Measurements from ENCODE around the gene R3HCC1L. TPM values are rescaled to one million over a fixed set of nuclear protein-coding genes. Genes with fewer than 3 reads are reported as not detected.

Gene R3HCC1L
- total RNA-seq, 3 donors from 2014 or later (not counting 1 experiment from before 2014, with no cell fraction given), result 17.9 to 25.6 (median 23.3) TPM

DNA sequence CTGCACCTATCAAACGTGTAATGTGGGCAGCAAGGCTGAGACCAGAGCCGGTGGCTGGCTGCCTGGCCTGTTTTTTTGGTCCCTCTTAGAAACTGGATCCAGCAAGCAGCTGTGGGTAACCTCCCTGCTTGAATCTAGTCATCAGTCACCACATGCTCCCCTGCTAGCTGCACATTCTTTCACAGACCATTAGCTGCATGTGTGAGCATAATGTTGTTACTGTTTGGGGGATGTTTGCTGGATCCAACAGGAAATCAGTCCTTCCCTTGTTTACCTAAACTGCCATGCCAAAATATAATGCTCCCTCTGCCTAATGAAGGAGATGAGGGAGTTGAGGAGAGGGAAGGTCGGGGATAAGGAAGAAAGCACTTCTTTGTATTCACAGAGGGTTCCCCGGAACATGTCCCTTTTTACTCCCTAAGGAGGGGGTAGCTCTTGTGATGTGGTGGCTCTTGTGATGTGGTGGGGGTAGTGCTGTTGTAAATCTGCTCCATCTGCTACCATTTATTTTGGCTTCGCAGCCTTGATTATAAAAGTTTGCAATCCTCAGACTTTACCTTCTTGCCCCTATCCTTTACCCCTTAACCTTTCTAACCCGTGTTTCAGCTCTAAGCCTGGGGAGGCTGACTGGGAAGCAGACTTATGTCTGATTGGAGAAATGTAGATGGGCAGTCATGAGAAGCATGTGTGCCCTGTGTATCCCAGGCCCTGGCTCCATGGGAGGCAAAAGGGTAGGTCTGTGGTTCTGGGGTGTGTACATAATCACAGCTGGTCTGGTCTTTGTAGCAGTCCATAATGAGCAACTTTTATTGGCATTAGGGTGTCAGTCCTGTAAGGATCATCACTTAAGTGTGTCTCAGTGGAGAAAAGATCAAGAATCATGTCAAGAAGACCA lies 112.7 kb downstream of the R3HCC1L start:
- intact Hi-C loops (cut with micrococcal nuclease), result no loop called here
- no peaks in the 10 kb centered on the region for H3K27me3 Mint-ChIP-seq (ENCODE audit: low read depth in 2 of 2)
- H3K4me3 Mint-ChIP-seq, result no peak overlapping the region
- Histone ChIP-seq H3K36me3 (ENCODE audit: control insufficient read depth, insufficient read depth, low read length) (peaks cover 49% of the 10 kb centered on the region), H3K4me3 (ENCODE audit: low read length) (no peak overlapping the region), H3K27me3 (ENCODE audit: control insufficient read depth, insufficient read depth, low read length) (no peaks in the 10 kb centered on the region), H3K9me3 (ENCODE audit: control insufficient read depth, insufficient read depth, low read length) (no peaks in the 10 kb centered on the region), H3K4me1 (ENCODE audit: control insufficient read depth, insufficient read depth, low read length) (no peaks in the 10 kb centered on the region), H3K27ac (ENCODE audit: low read length) (no peak overlapping the region)
- ATAC-seq, result no peak
- no peaks in the 10 kb centered on the region for H3K4me1 Mint-ChIP-seq
- DNase-seq, result no peak
- TF ChIP-seq, protein P1, sequence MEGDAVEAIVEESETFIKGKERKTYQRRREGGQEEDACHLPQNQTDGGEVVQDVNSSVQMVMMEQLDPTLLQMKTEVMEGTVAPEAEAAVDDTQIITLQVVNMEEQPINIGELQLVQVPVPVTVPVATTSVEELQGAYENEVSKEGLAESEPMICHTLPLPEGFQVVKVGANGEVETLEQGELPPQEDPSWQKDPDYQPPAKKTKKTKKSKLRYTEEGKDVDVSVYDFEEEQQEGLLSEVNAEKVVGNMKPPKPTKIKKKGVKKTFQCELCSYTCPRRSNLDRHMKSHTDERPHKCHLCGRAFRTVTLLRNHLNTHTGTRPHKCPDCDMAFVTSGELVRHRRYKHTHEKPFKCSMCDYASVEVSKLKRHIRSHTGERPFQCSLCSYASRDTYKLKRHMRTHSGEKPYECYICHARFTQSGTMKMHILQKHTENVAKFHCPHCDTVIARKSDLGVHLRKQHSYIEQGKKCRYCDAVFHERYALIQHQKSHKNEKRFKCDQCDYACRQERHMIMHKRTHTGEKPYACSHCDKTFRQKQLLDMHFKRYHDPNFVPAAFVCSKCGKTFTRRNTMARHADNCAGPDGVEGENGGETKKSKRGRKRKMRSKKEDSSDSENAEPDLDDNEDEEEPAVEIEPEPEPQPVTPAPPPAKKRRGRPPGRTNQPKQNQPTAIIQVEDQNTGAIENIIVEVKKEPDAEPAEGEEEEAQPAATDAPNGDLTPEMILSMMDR (IDR thresholded peaks at IDR 0.05), result no peak
- H3K27ac Mint-ChIP-seq, result no peak overlapping the region
- no peaks in the 10 kb centered on the region for H3K9me3 Mint-ChIP-seq
- H3K36me3 Mint-ChIP-seq, result peaks cover 40% of the 10 kb centered on the region
- 80% methylated on average over 6 of the region's 6 CpGs for WGBS (ENCODE audit: insufficient coverage)

DNA sequence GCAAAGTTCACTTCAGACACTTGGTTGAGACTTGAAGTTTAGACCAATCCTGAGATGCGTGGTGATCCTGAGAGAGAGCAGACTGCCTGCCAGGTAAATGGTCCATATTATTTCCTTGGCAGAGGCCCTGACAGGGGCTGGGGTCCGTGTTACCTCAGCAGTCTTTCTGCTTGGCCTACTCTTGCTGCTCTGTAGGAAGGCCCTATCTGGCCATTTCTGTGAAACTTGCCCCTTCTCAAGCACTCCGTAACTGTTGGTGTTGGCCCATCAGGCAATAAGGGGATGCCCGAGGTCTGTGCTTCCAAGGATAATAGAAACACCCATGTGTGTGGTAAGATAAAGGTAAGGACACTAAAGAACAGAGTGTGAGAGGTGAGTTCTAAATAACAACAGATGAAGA lies 113.6 kb downstream of the R3HCC1L start:
- intact Hi-C loops (cut with micrococcal nuclease), result no loop called here

GRCh38 chr10:98249134-98249533 lies 114.7 kb downstream of the R3HCC1L start:
- H3K36me3 Mint-ChIP-seq, result peaks cover 35% of the 10 kb centered on the region
- intact Hi-C loops (cut with micrococcal nuclease), result no loop called here
- H3K9me3 Mint-ChIP-seq, result no peaks in the 10 kb centered on the region
- no peak overlapping the region for H3K4me3 Mint-ChIP-seq
- Histone ChIP-seq H3K4me1 (ENCODE audit: control insufficient read depth, insufficient read depth, low read length) (peaks cover under 1% of the 10 kb centered on the region), H3K27ac (ENCODE audit: low read length) (no peak overlapping the region), H3K4me3 (ENCODE audit: low read length) (no peak overlapping the region), H3K9me3 (ENCODE audit: control insufficient read depth, insufficient read depth, low read length) (no peaks in the 10 kb centered on the region), H3K27me3 (ENCODE audit: control insufficient read depth, insufficient read depth, low read length) (no peaks in the 10 kb centered on the region), H3K36me3 (ENCODE audit: control insufficient read depth, insufficient read depth, low read length) (peaks cover 42% of the 10 kb centered on the region)
- no peak for DNase-seq
- peaks cover 2% of the 10 kb centered on the region in 2 donors for H3K4me1 Mint-ChIP-seq
- H3K27ac Mint-ChIP-seq, result peak overlapping the region in 1 of 2 donors; percentile 18
- 95% methylated on average over 2 of the region's 3 CpGs for WGBS (ENCODE audit: insufficient coverage)
- TF ChIP-seq, protein P1 (IDR thresholded peaks at IDR 0.05), result no peak
- no peak for ATAC-seq
- H3K27me3 Mint-ChIP-seq (ENCODE audit: low read depth in 2 of 2), result no peaks in the 10 kb centered on the region

More for the DNA sequence above, 113.6 kb downstream of the R3HCC1L start:
- Mint-ChIP-seq H3K4me1 (no peaks in the 10 kb centered on the region), H3K4me3 (no peak overlapping the region), H3K9me3 (no peaks in the 10 kb centered on the region), H3K27ac (no peak overlapping the region), H3K36me3 (peaks cover 40% of the 10 kb centered on the region), H3K27me3 (ENCODE audit: low read depth in 2 of 2) (no peaks in the 10 kb centered on the region)
- DNase-seq (no peak), ATAC-seq (no peak)
- Histone ChIP-seq H3K27ac (ENCODE audit: low read length) (no peak overlapping the region), H3K9me3 (ENCODE audit: control insufficient read depth, insufficient read depth, low read length) (no peaks in the 10 kb centered on the region), H3K4me1 (ENCODE audit: control insufficient read depth, insufficient read depth, low read length) (no peaks in the 10 kb centered on the region), H3K4me3 (ENCODE audit: low read length) (no peak overlapping the region), H3K27me3 (ENCODE audit: control insufficient read depth, insufficient read depth, low read length) (no peaks in the 10 kb centered on the region), H3K36me3 (ENCODE audit: control insufficient read depth, insufficient read depth, low read length) (peaks cover 47% of the 10 kb centered on the region)
- TF ChIP-seq, protein P1 (IDR thresholded peaks at IDR 0.05), result no peak
- 98% methylated on average over 4 of the region's 4 CpGs for WGBS (ENCODE audit: insufficient coverage)
